DND-41 (cell line): Measurements from ENCODE around the gene TMEM45B.

Source experiments
- EZH2 ChIP-seq: IDR thresholded peaks from 3 replicates; pipeline ENCODE4 v1.6.1; 2012; ENCODE audit warnings: borderline replicate concordance, low read depth, mild to moderate bottlenecking, moderate library complexity, low read length, inconsistent platforms; ENCODE audit not compliant: severe bottlenecking
- TF ChIP-seq, protein P1 (sequence below): IDR thresholded peaks from 2 replicates; pipeline ENCODE4 v1.5.1; 2012; ENCODE audit warnings: borderline replicate concordance, low read length, moderate library complexity, mild to moderate bottlenecking; ENCODE audit not compliant: poor library complexity, severe bottlenecking; ENCODE audit errors: extremely low read depth

DNA sequence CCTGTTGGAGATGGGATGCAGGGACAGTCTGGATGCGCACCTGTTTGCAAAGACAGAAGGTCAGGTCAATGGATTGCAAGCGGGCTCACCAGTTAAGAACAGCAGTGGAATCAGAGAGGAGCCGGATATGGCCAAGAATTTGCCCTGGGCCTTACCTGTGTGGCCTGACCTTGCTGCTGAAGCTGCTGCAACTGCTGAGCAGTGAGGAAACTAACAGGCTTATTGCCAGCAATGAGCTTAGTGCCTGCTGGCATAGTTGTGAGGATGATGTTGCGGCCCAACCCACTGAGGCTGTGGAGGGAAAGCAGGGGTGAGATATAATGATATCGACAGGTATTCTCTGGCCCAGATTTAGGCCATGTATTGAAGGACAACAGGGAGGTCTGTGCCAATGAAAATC lies 49.2 kb downstream of the TMEM45B start:
- TF ChIP-seq, protein P1, sequence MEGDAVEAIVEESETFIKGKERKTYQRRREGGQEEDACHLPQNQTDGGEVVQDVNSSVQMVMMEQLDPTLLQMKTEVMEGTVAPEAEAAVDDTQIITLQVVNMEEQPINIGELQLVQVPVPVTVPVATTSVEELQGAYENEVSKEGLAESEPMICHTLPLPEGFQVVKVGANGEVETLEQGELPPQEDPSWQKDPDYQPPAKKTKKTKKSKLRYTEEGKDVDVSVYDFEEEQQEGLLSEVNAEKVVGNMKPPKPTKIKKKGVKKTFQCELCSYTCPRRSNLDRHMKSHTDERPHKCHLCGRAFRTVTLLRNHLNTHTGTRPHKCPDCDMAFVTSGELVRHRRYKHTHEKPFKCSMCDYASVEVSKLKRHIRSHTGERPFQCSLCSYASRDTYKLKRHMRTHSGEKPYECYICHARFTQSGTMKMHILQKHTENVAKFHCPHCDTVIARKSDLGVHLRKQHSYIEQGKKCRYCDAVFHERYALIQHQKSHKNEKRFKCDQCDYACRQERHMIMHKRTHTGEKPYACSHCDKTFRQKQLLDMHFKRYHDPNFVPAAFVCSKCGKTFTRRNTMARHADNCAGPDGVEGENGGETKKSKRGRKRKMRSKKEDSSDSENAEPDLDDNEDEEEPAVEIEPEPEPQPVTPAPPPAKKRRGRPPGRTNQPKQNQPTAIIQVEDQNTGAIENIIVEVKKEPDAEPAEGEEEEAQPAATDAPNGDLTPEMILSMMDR = no peak
- TF ChIP-seq EZH2 = no peak
